Fibroblast of villous mesenchyme (primary cell): ENCODE measurements around the gene GDPD5. TPM values are rescaled to one million over a fixed set of nuclear protein-coding genes. Genes with fewer than 3 reads are reported as not detected.

ENCODE experiments used
- DNase-seq: peaks from one replicate; pipeline ENCODE4 v3.0.0-alpha.2; 2010; ENCODE audit warnings: low read depth
- H3K4me3 ChIP-seq: 2 replicates; pipeline ENCODE4 v1.5.1; 2011; ENCODE audit warnings: low read depth, mild to moderate bottlenecking, low read length
- CTCF ChIP-seq: IDR thresholded peaks from 2 replicates; pipeline ENCODE4 v1.5.1; 2012; ENCODE audit warnings: low read depth, mild to moderate bottlenecking, low read length; ENCODE audit not compliant: insufficient read depth
- total RNA-seq: library from RNA; depleted of rRNA; stranded (reverse); fragments of >200 nt; gene quantifications from 2 replicates; pipeline ENCODE4 v1.2.3, GENCODE V29; 2012

GDPD5 gene
- total RNA-seq, 1 donor: 9.5 TPM

GRCh38 chr11:75567971-75568370, 42.2 kb upstream of the GDPD5 start:
- no peak overlapping the region for H3K4me3 ChIP-seq
- no peak for TF ChIP-seq CTCF
- no peak for DNase-seq

GRCh38 chr11:75566763-75567279, 41.1 kb upstream of the GDPD5 start:
- TF ChIP-seq CTCF: no peak
- H3K4me3 ChIP-seq: no peak overlapping the region
- DNase-seq: no peak

- TF ChIP-seq CTCF: no peak
- DNase-seq: no peak
Observed at GRCh38 chr11:75565916-75566762, 40.4 kb upstream of the GDPD5 start.

GRCh38 chr11:75565221-75565814, 39.6 kb upstream of the GDPD5 start:
- DNase-seq: peak; percentile 80
- H3K4me3 ChIP-seq: peak overlapping the region; percentile 100
- TF ChIP-seq CTCF: no peak

More at GRCh38 chr11:75565916-75566762, 40.4 kb upstream of the GDPD5 start:
- peak overlapping the region; percentile 100 for H3K4me3 ChIP-seq

GRCh38 chr11:75563978-75564552, 38.3 kb upstream of the GDPD5 start:
- peak; percentile 71 for TF ChIP-seq CTCF
- DNase-seq: peak; percentile 92
- peak overlapping the region; percentile 100 for H3K4me3 ChIP-seq

- H3K4me3 ChIP-seq: peak overlapping the region; percentile 100
- DNase-seq: no peak
- no peak for TF ChIP-seq CTCF
Observed at GRCh38 chr11:75563501-75563977, 37.8 kb upstream of the GDPD5 start.
